Skeletal muscle tissue (tissue), 4 donors: ENCODE data around the gene MTMR3. TPM values are rescaled to one million over a fixed set of nuclear protein-coding genes. Genes with fewer than 3 reads are reported as not detected.
"Not testable (repeated sequence)": the region's sequence is repeated elsewhere in the genome, so short reads cannot be mapped to it uniquely, and the experiment has no call there.

ENCODE experiments used
- H3K27ac ChIP-seq: one replicate; pipeline ENCODE4 v1.7.0; 2013; ENCODE audit warnings: mild to moderate bottlenecking, low read depth, low read length, inconsistent platforms
- H3K27me3 ChIP-seq, 3 donors: one replicate each; pipeline ENCODE4 v1.7.0; 2013; ENCODE audit warnings: low read length in 3 of 3; ENCODE audit not compliant: control insufficient read depth in 3 of 3, insufficient read depth in 3 of 3
- H3K36me3 ChIP-seq, 3 donors: one replicate each; pipeline ENCODE4 v1.7.0; 2013; ENCODE audit warnings: low read length in 3 of 3; ENCODE audit not compliant: control insufficient read depth in 3 of 3, insufficient read depth in 3 of 3
- H3K4me1 ChIP-seq, 3 donors: one replicate each; pipeline ENCODE4 v1.7.0; 2013; ENCODE audit warnings: low read length in 3 of 3, mild to moderate bottlenecking in 3 of 3; ENCODE audit not compliant: control insufficient read depth in 3 of 3, insufficient read depth in 3 of 3
- H3K4me3 ChIP-seq, 3 donors: one replicate each; pipeline ENCODE4 v1.7.0; 2013; ENCODE audit warnings: low read length in 3 of 3
- H3K9ac ChIP-seq, 3 donors: one replicate each; pipeline ENCODE4 v1.7.0; 2013; ENCODE audit warnings: low read length in 3 of 3, mild to moderate bottlenecking in 3 of 3, moderate library complexity in 2 of 3, low read depth in 1 of 3
- H3K9me3 ChIP-seq, 3 donors: one replicate each; pipeline ENCODE4 v1.7.0; 2013; ENCODE audit warnings: low read length in 3 of 3; ENCODE audit not compliant: control insufficient read depth in 3 of 3
- total RNA-seq: library from RNA; depleted of rRNA; stranded (reverse); fragments of >200 nt; gene quantifications from one replicate; pipeline ENCODE4 v1.2.3, GENCODE V29; 2014
- donor health status: Osteomylitis.

The MTMR3 gene
- total RNA-seq = 38.6 TPM

- H3K27me3 ChIP-seq = no peaks in the 10 kb centered on the region
- peak within 1 kb of the TSS; percentile 90 to 97 (median 96) for H3K9ac ChIP-seq
- no peaks in the 10 kb centered on the region for H3K36me3 ChIP-seq
- no peaks in the 10 kb centered on the region for H3K9me3 ChIP-seq
- H3K4me1 ChIP-seq = peaks cover 19 to 29% (median 25%) of the 10 kb centered on the region in 3 donors
- peak within 1 kb of the TSS; percentile 83 to 91 (median 89) for H3K4me3 ChIP-seq
- peak within 1 kb of the TSS; percentile 99 for H3K27ac ChIP-seq
Observed at GRCh38 chr22:29883045-29883774, at the start of gene MTMR3. Gene MTMR3 (plus strand): TSS chr22:29883174. CDS start chr22:29971060, 87,886 bp downstream.

DNA sequence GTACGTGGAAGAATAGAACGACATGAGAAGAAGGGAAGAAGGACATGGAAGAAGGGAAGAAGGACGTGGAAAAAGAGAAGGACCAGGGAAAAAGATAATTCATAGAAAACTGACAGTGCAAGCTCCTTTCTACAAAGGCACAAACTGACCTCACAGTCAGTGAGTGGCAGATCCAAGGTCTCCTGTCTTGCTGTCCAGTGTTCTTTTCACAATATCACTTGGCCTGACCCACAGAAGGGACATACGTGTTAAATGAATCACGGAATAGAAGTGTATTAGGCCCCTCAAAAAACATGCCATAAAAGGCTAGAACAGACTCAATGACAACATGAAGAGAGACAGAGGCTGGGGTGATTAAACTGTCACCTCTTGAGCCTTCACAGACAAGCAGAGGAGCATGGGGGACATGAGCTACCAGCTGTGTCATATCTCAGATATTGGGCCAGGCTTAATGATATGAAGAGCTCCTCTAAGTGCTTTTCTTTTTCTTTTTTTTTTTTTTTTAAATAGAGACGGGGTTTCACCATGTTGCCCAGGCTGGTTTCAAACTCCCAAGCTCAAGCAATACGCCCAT lies 49.5 kb upstream of the MTMR3 start:
- Histone ChIP-seq H3K4me1 (peaks cover 36 to 49% (median 44%) of the 10 kb centered on the region in 3 donors), H3K36me3 (peaks cover 9 to 31% (median 10%) of the 10 kb centered on the region in 3 donors), H3K4me3 (no peak overlapping the region), H3K9ac (peak overlapping the region in 2 of 3 donors; percentile 5 to 48), H3K27ac (no peak overlapping the region), H3K9me3 (no peaks in the 10 kb centered on the region), H3K27me3 (no peaks in the 10 kb centered on the region)

GRCh38 chr22:29834046-29834445 lies 48.9 kb upstream of the MTMR3 start:
- peaks cover 36 to 49% (median 48%) of the 10 kb centered on the region in 3 donors for H3K4me1 ChIP-seq
- H3K9me3 ChIP-seq = no peaks in the 10 kb centered on the region
- no peak overlapping the region for H3K4me3 ChIP-seq
- no peaks in the 10 kb centered on the region for H3K27me3 ChIP-seq
- H3K9ac ChIP-seq = no peak overlapping the region
- no peak overlapping the region for H3K27ac ChIP-seq
- H3K36me3 ChIP-seq = peaks cover 5 to 31% (median 10%) of the 10 kb centered on the region in 3 donors

DNA sequence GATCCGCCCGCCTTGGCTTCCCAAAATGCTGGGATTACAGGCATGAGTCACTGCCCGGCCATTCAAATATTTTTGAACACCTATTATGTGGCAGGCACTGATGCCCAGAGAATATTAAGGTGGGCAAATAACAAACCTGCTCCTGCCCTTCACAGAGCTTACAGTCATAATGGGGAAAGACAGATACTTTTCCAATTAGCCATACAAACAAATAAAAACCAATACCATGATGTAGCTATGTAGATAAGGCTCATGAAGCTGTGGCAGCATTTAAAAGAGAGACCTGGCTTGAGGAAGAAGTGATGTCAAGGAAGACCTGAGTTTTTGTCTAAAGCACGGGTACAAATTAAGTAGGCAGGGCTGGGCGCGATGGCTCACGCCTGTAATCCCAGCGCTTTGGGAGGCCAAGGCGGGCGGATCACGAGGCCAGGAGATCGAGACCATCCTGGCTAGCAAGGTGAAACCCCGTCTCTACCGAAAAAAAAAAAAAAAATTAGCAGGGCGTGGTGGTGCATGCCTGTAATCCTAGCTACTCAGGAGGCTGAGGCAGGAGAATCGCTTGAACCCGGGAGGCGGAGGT lies 46.1 kb upstream of the MTMR3 start:
- peaks cover 20 to 30% (median 27%) of the 10 kb centered on the region in 3 donors for H3K4me1 ChIP-seq

GRCh38 chr22:29837741-29838598 lies 45.0 kb upstream of the MTMR3 start, which contains the start of gene ASCC2:
Gene ASCC2 (minus strand): TSS chr22:29838274. CDS start chr22:29832325, 5,949 bp downstream.
- Histone ChIP-seq H3K9ac (peak within 1 kb of the TSS; percentile 94 to 96 (median 94)), H3K27me3 (no peaks in the 10 kb centered on the region), H3K4me3 (peak within 1 kb of the TSS; percentile 91 to 96 (median 94)), H3K36me3 (peaks cover 2 to 17% (median 10%) of the 10 kb centered on the region in 3 donors), H3K4me1 (peaks cover 15 to 25% (median 21%) of the 10 kb centered on the region in 3 donors), H3K27ac (peak within 1 kb of the TSS; percentile 82), H3K9me3 (no peaks in the 10 kb centered on the region)

More for the DNA sequence above, 46.1 kb upstream of the MTMR3 start:
- Histone ChIP-seq H3K36me3 (peaks cover 2 to 25% (median 10%) of the 10 kb centered on the region in 3 donors), H3K4me3 (peak overlapping the region in 2 of 3 donors; percentile 94 to 96), H3K9ac (peak overlapping the region in 2 of 3 donors; percentile 3 to 96)
- not testable (repeated sequence) for H3K27ac ChIP-seq, H3K9me3 ChIP-seq, H3K27me3 ChIP-seq

- Histone ChIP-seq H3K27me3 (no peaks in the 10 kb centered on the region), H3K9me3 (no peaks in the 10 kb centered on the region), H3K36me3 (peaks cover 0 to 11% (median 5%) of the 10 kb centered on the region in 3 donors), H3K4me3 (peak overlapping the region; percentile 64 to 80 (median 75)), H3K4me1 (peaks cover 15 to 25% (median 21%) of the 10 kb centered on the region in 3 donors), H3K9ac (peak overlapping the region; percentile 71 to 96 (median 94)), H3K27ac (peak overlapping the region; percentile 82)
Observed at GRCh38 chr22:29838599-29838956, 44.4 kb upstream of the MTMR3 start.

- Histone ChIP-seq H3K9ac (peak overlapping the region in 1 of 3 donors; percentile 96), H3K36me3 (peaks cover 0 to 7% (median 5%) of the 10 kb centered on the region in 3 donors), H3K27ac (peak overlapping the region; percentile 82), H3K4me3 (no peak overlapping the region), H3K4me1 (peaks cover 12 to 25% (median 21%) of the 10 kb centered on the region in 3 donors), H3K27me3 (no peaks in the 10 kb centered on the region), H3K9me3 (no peaks in the 10 kb centered on the region)
Observed at GRCh38 chr22:29839039-29839438, 43.9 kb upstream of the MTMR3 start.

GRCh38 chr22:29840498-29840897 lies 42.5 kb upstream of the MTMR3 start:
- Histone ChIP-seq H3K9ac (no peak overlapping the region), H3K27me3 (no peaks in the 10 kb centered on the region), H3K36me3 (peaks cover 0 to 5% (median 4%) of the 10 kb centered on the region in 3 donors), H3K4me1 (peaks cover 9 to 21% (median 21%) of the 10 kb centered on the region in 3 donors), H3K9me3 (no peaks in the 10 kb centered on the region), H3K4me3 (no peak overlapping the region), H3K27ac (no peak overlapping the region)

GRCh38 chr22:29842172-29842571 lies 40.8 kb upstream of the MTMR3 start:
- Histone ChIP-seq H3K9me3 (peaks cover 0 to 3% (median 0%) of the 10 kb centered on the region in 3 donors), H3K27ac (peak overlapping the region; percentile 58), H3K4me1 (peaks cover 6 to 11% (median 7%) of the 10 kb centered on the region in 3 donors), H3K27me3 (no peaks in the 10 kb centered on the region), H3K36me3 (no peaks in the 10 kb centered on the region), H3K9ac (no peak overlapping the region), H3K4me3 (no peak overlapping the region)
